CD4-positive, alpha-beta T cell treated with Interleukin-6 at 100 ng/mL for 8 hours (primary cell): ENCODE data around the gene SGSH.
A peak's percentile ranks its signal among the peaks of the same experiment; 100 is the strongest.
"Not testable (repeated sequence)": the region's sequence is repeated elsewhere in the genome, so short reads cannot be mapped to it uniquely, and the experiment has no call there.

Source experiments
- DNase-seq: peaks from one replicate; pipeline ENCODE4 v3.0.0-alpha.2; 2020; ENCODE audit warnings: mixed read lengths, low spot score

SGSH gene

GRCh38 chr17:80220054-80220735, at the start of gene SGSH, which contains the start of gene SLC26A11:
SGSH (minus strand) TSS chr17:80220333; CDS start chr17:80220313, 20 bp downstream.
SLC26A11 (plus strand) TSS chr17:80220427; CDS start chr17:80221561, 1,134 bp downstream.
- peak; percentile 47 for DNase-seq

DNA sequence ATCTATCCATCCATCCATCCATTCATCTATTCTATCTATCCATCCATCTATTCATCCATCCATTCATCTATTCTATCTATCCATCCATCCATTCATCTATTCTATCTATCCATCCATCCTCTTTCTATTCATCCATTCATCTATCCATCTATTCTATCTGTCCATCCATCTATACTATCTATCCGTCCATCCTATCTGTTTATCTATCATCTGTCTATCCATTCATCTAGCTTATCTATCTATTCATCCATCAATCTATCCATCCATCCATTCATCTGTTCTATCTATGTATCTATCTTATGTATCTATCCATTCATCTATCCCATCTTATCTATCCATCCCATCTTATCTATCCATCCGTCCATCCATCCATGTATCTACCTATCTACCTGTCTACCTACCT, 49.3 kb upstream of the SGSH start:
- DNase-seq: no peak

- DNase-seq: no peak
Observed at GRCh38 chr17:80268427-80268826, 48.3 kb upstream of the SGSH start.

- no peak for DNase-seq
Observed at GRCh38 chr17:80267391-80267790, 47.3 kb upstream of the SGSH start.

- peak; percentile 74 for DNase-seq
Observed at GRCh38 chr17:80265205-80266068, 45.3 kb upstream of the SGSH start.

GRCh38 chr17:80264205-80265075, 44.3 kb upstream of the SGSH start:
- DNase-seq: peak; percentile 69

GRCh38 chr17:80263253-80264204, 43.4 kb upstream of the SGSH start:
- DNase-seq: peak; percentile 86

DNA sequence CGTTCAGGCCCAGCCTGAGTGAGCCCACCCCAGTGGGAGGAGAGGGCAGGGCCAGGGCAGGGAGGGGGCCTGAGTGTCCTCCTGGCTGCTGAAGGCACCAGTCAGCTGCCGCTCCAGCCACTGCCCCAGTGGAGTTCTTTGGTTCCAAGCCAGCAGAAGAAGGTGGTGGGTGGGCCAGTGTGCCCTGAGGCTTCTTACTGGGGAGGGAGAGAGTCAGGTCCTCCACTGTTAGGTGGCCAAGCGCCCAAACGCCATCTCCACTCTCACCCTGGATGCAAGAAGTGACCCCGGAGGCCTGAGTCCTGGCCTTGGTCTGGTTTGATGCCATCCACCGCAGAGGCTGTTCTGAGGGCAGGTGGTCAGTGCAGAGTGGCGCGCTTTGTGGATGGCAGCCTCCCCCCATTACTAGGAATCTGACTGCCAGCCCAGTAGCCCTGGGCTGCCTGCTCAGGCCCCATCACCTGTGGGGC, 42.7 kb upstream of the SGSH start:
- DNase-seq: no peak

DNA sequence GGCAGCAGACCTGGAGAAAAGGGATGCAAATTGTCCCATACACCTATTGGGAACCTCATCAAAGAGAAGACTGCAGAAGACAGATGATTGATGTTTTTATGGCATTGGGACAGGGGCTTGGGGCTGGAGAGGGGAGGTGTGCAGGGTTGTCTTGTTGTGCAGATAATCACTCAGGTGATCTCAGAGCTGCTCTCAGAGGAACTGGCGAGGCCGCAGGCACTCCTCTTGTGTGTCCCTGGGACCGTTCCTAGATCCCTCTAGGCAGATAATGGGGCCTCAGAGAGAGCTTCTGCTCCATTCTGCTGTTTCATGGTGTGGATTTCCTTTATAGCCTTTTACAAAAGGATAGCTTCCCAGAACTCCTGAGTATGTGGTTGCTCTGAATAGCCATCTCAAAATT, 42.2 kb upstream of the SGSH start:
- DNase-seq: no peak

DNA sequence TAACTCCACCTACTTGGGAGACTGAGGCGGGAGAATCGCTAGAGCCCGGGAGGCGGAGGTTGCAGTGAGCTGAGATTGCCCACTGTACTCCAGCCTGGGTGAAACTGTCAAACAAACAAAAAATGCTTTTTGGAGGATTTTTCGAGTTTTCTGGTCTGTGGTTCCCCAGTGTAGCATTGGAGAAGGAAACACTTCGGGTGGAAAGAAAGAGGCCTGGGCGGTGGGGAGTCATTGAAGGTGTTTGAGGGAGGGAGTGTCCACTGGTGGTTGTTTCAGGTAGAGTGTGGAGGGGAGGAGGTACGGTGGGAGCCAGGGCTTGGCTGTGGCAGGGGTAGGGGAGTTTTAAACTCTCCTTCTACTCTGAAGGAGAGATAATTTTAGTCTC, 41.8 kb upstream of the SGSH start:
- no peak for DNase-seq

- peak; percentile 86 for DNase-seq
Observed at GRCh38 chr17:80261159-80261894, 41.2 kb upstream of the SGSH start.

DNA sequence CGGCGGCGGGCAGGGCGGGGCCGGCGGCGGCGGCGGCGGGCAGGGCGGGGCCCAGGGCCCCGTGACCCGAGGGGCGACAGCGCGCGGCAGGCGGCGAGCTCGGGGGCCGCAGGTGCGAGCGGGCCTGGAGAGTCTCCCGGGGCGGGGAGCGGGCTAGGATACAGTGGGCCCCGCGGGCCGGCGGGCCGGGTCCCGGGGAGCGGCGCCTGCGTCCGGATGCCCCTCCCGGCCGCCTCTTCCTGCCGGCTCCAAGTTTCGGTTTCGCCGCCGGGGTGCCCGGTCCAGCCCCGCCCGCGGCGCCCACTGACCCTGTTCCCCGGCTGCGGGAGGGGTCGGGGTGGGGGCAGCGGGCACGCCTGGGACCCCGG, 40.6 kb upstream of the SGSH start, which contains the start of gene RNF213:
TSS of gene RNF213 (plus strand) at position 62 of the 368 bp plus-strand sequence. CDS start 2,830 bp downstream, outside the sequence.
- DNase-seq: peak; percentile 49

DNA sequence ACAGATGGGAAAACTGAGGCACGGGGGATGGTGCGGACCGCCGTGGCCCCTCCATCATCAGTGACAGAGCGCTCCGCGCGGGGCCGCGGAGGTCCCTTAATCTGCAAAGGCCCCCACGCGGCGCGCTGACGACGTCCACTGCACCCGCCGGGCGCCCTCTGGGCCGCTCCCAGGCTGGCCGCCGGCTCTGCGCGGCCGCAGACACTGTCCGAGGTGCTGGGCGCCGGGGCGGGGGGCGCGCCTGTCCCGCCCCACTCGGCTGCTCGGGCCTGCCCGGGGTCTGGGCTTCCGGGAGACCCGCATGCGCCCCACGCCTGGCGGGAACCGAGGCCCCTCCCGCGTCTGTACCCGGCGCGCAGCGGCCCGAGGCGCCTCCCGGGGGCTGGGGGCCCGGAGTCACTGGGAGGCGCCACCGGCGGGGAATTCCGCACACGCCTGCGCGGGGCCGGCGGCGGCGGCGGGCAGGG, 40.0 kb upstream of the SGSH start:
- peak; percentile 78 for DNase-seq

DNA sequence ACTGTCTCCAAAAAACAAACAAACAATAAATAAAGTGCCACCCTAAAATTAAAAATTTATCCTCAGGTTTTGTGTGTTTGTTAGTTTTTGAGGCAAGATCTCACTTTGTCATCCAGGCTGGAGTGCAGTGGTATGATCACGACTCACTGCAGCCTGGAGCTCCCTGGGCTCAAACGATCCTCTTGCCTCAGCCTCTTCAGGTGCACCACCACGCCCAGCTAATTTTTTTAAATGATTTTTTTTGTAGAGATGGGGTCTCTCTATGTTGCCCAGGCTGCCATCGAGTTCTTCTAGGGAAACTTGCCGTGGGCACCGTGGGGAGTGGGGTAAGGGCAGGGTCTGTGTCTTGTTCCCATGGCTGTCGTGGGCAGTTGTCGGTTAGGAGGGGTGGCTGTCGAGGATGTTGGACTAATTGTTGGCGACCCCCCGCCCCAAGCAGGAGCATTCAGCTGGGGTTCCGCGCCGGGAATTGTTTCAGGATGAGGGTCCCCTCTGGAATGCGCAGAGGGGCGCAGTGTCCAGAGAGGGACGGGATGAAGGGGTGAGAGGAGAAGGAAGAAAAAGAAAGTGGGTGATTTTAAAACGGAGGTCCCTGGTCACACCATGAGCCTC, 39.4 kb upstream of the SGSH start:
- DNase-seq: no peak

DNA sequence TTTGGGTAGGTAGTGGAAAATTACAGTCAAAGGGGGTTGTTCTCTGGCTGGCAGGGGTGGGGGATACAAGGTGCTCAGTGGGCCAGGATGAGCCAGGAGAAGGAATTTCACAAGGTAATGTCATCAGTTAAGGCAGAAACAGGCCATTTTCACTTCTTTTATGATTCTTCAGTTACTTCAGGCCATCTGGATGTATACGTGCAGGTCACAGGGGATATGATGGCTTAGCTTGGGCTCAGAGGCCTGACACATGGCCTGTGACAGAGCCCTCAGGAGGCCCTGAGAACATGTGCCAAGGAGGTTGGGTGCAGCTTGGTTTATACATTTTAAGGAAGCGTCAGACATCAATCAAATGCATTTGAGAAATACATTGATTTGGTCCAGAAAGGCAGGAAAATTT, 38.2 kb upstream of the SGSH start:
- DNase-seq: not testable (repeated sequence)

DNA sequence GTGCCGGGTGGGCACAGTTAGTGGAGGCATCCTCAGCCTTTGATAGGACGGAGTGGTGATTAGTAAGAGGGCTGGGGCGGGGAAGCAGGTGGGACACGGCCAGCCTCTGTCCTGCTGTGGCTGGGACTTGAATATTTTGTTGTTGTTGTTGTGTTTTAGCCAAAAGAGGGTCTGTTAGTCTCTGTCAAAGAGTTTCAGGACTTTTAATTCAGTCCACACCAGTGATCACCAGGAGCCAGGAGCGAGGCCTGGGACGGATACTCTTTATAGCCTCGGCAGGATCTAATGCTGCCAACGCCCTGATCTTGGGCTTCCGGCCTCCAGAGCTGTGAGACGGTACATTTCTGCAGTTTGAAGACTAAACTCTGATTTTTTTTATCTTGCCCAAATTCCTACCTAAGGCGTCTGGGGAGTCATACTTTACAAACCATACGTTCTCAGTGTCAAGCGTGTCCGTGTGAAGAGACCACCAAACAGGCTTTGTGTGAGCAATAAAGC, 37.6 kb upstream of the SGSH start:
- DNase-seq: no peak

DNA sequence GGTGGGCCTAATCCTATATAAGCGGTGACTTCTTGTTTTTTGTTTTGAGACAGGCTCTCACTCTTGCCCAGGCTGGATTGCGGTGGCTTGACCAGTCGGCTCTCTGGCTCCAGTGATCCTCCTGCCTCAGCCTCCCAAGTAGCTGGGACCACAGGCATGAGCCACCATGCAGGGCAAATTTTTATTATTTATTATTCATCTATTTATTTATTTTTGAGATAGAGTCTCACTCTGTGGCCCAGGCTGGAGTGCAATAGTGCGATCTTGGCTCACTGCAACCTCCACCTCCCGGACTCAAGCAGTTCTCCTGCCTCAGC, 35.9 kb upstream of the SGSH start:
- no peak for DNase-seq

GRCh38 chr17:80254396-80255251, 34.5 kb upstream of the SGSH start:
- peak; percentile 81 for DNase-seq
